Mesothelial cell of epicardium (in vitro differentiated cells): ENCODE data around the gene CSTF3. TPM values are rescaled to one million over a fixed set of nuclear protein-coding genes. Genes with fewer than 3 reads are reported as not detected.

Experiments used
- DNase-seq, 2 experiments: peaks; one replicate each; pipeline ENCODE4 v3.0.0; 2021; ENCODE audit warnings: low spot score in 2 of 2; ENCODE audit not compliant: unreplicated experiment in 2 of 2
- H3K27ac Mint-ChIP-seq: 2 replicates; pipeline ENCODE4 v1.8.0; 2021; ENCODE audit warnings: mixed read lengths
- H3K27me3 Mint-ChIP-seq: 2 replicates; pipeline ENCODE4 v1.8.0; 2021; ENCODE audit warnings: low read depth, mixed read lengths
- H3K36me3 Mint-ChIP-seq: 2 replicates; pipeline ENCODE4 v1.8.0; 2021; ENCODE audit warnings: mixed read lengths
- H3K4me1 Mint-ChIP-seq: 2 replicates; pipeline ENCODE4 v1.8.0; 2021; ENCODE audit warnings: mixed read lengths
- H3K4me3 Mint-ChIP-seq: 2 replicates; pipeline ENCODE4 v1.8.0; 2021; ENCODE audit warnings: mild to moderate bottlenecking, moderate library complexity, mixed read lengths
- H3K9me3 Mint-ChIP-seq: 2 replicates; pipeline ENCODE4 v1.8.0; 2021; ENCODE audit warnings: mixed read lengths
- total RNA-seq: library from RNA; stranded (reverse); gene quantifications from 3 replicates; pipeline ENCODE4 v1.2.1, GENCODE V29; 2021
- TF ChIP-seq, protein P1 (sequence below): fragments of 200-600 bp; sonication (generic); IDR thresholded peaks from one replicate; pipeline ENCODE4 v1.5.0; 2021; ENCODE audit warnings: antibody characterized with exemption; ENCODE audit not compliant: unreplicated experiment

CSTF3 gene
- total RNA-seq, 1 donor from 2014 or later: 50.3 TPM

DNA sequence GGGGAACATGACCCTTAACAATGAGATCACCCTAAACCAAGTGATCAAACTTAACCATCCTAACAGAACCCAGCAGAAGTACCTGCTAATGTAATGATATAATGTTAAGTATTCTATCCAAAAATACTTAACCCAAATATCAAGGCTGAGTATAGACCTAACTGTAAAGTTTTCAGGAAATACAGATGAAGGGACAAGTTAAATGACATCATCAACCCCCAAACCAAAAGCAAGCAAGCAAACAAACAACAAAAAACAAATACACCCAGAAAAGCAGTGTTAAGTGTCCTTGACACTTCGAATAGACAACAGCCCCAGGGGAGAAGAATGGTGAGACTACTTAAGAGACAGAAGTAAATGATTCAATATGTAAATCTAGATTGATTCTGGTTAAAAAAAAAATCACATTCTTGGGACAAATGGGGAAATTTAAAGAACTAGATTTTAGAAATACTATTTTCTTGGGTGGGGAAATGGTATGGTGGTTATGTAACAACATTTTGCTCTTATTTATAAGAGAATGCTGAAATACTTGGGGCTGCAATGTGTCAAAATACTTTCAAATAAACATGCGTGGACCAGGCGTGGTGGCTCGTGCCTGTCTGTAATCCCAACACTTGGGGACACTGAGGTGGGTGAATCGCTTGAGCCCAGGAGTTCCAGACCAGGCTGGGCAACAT is 2.5 kb downstream of the CSTF3 start:
- no peak for DNase-seq
- Mint-ChIP-seq H3K27me3 (no peaks in the 10 kb centered on the region), H3K27ac (peak overlapping the region; percentile 91), H3K9me3 (peaks cover 4% of the 10 kb centered on the region), H3K4me1 (peaks cover 37% of the 10 kb centered on the region), H3K36me3 (peaks cover 17% of the 10 kb centered on the region), H3K4me3 (peak overlapping the region; percentile 97)
- TF ChIP-seq, protein P1, sequence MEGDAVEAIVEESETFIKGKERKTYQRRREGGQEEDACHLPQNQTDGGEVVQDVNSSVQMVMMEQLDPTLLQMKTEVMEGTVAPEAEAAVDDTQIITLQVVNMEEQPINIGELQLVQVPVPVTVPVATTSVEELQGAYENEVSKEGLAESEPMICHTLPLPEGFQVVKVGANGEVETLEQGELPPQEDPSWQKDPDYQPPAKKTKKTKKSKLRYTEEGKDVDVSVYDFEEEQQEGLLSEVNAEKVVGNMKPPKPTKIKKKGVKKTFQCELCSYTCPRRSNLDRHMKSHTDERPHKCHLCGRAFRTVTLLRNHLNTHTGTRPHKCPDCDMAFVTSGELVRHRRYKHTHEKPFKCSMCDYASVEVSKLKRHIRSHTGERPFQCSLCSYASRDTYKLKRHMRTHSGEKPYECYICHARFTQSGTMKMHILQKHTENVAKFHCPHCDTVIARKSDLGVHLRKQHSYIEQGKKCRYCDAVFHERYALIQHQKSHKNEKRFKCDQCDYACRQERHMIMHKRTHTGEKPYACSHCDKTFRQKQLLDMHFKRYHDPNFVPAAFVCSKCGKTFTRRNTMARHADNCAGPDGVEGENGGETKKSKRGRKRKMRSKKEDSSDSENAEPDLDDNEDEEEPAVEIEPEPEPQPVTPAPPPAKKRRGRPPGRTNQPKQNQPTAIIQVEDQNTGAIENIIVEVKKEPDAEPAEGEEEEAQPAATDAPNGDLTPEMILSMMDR: no peak

DNA sequence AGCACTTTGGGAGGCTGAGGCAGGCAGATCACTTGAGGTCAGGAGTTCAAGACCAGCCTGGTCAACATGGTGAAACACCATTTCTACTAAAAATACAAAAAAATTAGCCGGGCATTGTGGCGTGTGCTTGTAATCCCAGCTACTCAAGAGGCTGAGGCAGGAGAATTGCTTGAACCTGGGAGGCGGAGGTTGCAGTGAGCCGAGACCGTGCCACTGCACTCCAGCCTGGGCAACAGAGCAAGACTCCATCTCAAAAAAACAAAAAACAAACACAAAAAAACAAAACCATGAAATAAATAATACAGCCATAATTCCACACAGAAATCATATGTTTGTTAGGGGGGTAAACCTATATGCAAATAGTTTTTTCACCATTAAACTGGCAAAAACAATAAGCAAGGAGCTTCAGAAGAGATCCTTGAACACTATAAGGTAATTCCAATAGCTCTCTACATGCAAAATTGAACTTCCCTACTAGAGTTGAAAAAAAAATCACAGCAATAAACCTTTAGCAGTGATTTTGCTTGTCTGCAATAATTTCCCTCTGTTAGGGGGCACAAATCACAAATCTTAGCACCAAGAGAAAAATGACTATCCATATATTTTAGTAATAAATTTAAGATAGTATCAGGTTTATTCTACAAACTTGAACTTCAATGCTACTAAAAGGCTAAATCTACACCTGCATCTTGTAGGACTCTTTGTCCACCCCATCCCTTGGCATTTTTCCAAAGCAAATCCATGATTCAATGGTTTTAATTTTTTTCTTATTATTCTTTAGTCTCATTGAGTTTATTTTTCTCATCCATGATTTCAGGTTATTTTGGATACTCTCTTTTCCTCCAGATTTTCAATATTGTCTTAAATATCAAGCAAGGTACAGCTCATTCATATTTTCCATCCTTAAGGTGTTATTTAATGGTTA is 3.9 kb downstream of the CSTF3 start:
- Mint-ChIP-seq H3K36me3 (peaks cover 18% of the 10 kb centered on the region), H3K27me3 (no peaks in the 10 kb centered on the region), H3K9me3 (no peaks in the 10 kb centered on the region), H3K4me3 (peak overlapping the region; percentile 15), H3K27ac (peak overlapping the region; percentile 69), H3K4me1 (peaks cover 37% of the 10 kb centered on the region)
- no peak for DNase-seq
- TF ChIP-seq, protein P1: no peak

DNA sequence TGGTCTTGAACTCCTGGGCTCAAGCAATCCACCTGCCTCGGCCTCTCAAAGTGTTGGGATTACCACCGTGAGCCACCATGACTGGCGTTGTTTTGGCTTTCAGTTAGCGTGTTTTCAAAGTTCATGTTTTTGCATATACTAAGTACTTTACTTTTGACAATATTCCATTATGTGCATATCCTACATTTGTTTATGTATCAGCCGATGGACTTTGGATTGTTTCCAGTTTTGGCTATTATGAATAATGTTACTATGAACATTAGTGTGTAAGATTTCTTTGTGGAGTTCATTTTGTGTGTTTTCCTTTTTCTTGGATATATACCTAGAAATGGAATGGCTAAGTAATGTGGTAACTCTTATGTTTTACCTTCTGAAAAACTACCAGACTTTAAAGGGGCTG is 9.9 kb downstream of the CSTF3 start:
- Mint-ChIP-seq H3K36me3 (peaks cover 21% of the 10 kb centered on the region), H3K4me1 (peaks cover 11% of the 10 kb centered on the region), H3K27me3 (no peaks in the 10 kb centered on the region), H3K9me3 (no peaks in the 10 kb centered on the region), H3K4me3 (no peak overlapping the region), H3K27ac (no peak overlapping the region)
- TF ChIP-seq, protein P1: no peak
- no peak for DNase-seq

DNA sequence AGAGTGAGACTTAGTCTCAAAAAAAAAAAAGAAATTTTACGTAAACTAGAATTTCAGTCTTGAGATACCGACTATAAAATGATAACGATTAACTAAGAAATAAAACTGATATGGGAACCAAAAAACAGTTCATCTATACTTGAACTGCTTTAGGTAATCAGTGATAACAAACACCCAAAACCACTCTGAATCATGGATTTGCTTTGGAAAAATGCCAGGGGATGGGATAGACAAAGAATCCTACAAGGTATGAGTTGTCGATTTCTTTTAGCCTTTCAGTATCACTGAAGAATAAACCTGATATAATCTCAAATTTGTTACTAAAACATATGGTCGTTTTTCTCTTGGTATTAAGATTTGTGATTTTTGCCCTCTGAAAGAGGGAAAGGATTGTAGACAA is 13.7 kb downstream of the CSTF3 start:
- Mint-ChIP-seq H3K36me3 (peaks cover 18% of the 10 kb centered on the region), H3K27me3 (no peaks in the 10 kb centered on the region), H3K4me1 (peaks cover 5% of the 10 kb centered on the region), H3K4me3 (no peak overlapping the region), H3K9me3 (no peaks in the 10 kb centered on the region), H3K27ac (peak overlapping the region; percentile 36)
- no peak for DNase-seq
- TF ChIP-seq, protein P1: no peak

DNA sequence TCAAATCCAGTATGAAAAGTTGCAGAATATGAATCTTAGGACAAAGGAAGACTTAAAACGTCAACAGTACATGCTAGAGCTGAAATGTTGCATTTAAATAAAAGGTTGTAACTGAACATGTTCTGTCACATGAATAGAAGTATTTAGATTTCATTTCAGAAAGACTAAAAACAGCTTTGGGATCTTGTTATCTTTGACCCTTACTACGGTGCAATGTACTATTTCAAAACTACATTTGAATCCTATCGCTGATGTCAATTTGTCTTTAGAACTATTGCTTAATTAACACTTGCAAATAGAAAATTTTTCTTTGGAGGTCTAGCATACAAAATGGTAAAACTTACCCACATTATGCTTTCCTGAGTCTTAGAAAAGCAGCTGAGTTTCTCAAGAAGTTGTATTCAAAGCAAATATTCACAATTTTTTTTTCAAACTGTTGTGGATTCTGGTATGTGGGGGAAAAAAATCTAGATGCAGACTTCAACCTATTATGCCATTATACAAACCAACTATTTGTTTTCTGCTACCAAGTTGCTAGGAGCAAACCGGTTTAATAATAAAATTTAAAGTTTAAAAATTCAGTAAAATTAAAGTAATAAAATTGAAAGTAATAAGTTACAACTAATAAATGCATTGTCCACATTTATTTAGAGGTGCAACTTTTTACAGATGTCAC is 25.4 kb downstream of the CSTF3 start:
- TF ChIP-seq, protein P1: no peak
- no peak for DNase-seq

More for the DNA sequence above, 25.4 kb downstream of the CSTF3 start:
- Mint-ChIP-seq H3K4me1 (peaks cover 10% of the 10 kb centered on the region), H3K9me3 (no peaks in the 10 kb centered on the region), H3K27ac (peak overlapping the region; percentile 82), H3K4me3 (no peak overlapping the region), H3K36me3 (peaks cover 1% of the 10 kb centered on the region), H3K27me3 (no peaks in the 10 kb centered on the region)
